SJSA1 (cell line): Measurements from ENCODE around the gene RNF17. TPM values are rescaled to one million over a fixed set of nuclear protein-coding genes. Genes with fewer than 3 reads are reported as not detected.

Experiments used
- DNase-seq, 2 experiments: peaks; one replicate each; pipeline ENCODE4 v3.0.0-alpha.2; 2015 to 2020; ENCODE audit warnings: low spot score in 2 of 2, low read depth in 1 of 2
- H3K27ac ChIP-seq: fragments of 250-450 bp; sonication (Bioruptor Pico); 2 replicates; pipeline ENCODE4 v1.5.1; 2020; ENCODE audit warnings: mild to moderate bottlenecking, moderate library complexity
- H3K27me3 ChIP-seq: fragments of 250-450 bp; sonication (Bioruptor Pico); replicated peaks from 2 replicates; pipeline ENCODE4 v1.5.1; 2020; ENCODE audit warnings: mild to moderate bottlenecking, moderate library complexity
- H3K36me3 ChIP-seq: fragments of 250-450 bp; sonication (Bioruptor Pico); 2 replicates; pipeline ENCODE4 v1.5.1; 2020; ENCODE audit warnings: mild to moderate bottlenecking
- H3K4me1 ChIP-seq: fragments of 250-450 bp; sonication (Bioruptor Pico); replicated peaks from 2 replicates; pipeline ENCODE4 v1.6.1; 2021; ENCODE audit warnings: mild to moderate bottlenecking
- H3K4me3 ChIP-seq: fragments of 250-450 bp; sonication (Bioruptor Pico); 2 replicates; pipeline ENCODE4 v1.5.1; 2020; ENCODE audit warnings: mild to moderate bottlenecking
- H3K9me3 ChIP-seq: fragments of 250-450 bp; sonication (Bioruptor Pico); replicated peaks from 2 replicates; pipeline ENCODE4 v1.5.1; 2020; ENCODE audit warnings: mild to moderate bottlenecking
- total RNA-seq: library from RNA; depleted of rRNA; stranded (reverse); fragments of >200 nt; shearing (Covaris generic); gene quantifications from 2 replicates; pipeline ENCODE4 v1.2.3, GENCODE V29; 2014; rRNA removed

The RNF17 gene
- total RNA-seq, 1 experiment from 2014 or later = not detected

GRCh38 chr13:24929196-24929595 lies 165.2 kb downstream of the RNF17 start:
- H3K4me1 ChIP-seq = no peaks in the 10 kb centered on the region
- no peak for DNase-seq
- H3K4me3 ChIP-seq = no peak overlapping the region
- H3K9me3 ChIP-seq = no peaks in the 10 kb centered on the region
- H3K27me3 ChIP-seq = peaks cover 20% of the 10 kb centered on the region
- H3K27ac ChIP-seq = no peak overlapping the region
- no peaks in the 10 kb centered on the region for H3K36me3 ChIP-seq

Other genes starting within 250 kb of the RNF17 start
- not detected in 2 replicates for gene ATP12A, start 83.8 kb upstream of the RNF17 start, total RNA-seq